Heart left ventricle (tissue), 13 donors: ENCODE measurements around the gene DCAF12L2.

Source experiments
- CTCF ChIP-seq, 12 donors: fragments of 200-600 bp; sonication (generic) in 4 of 12; IDR thresholded peaks; one replicate each; pipeline versions ENCODE4 v1.5.0 to v1.8.0; 2018 to 2022; ENCODE audit warnings: antibody characterized with exemption in 12 of 12, mild to moderate bottlenecking in 5 of 12
- POLR2A ChIP-seq, 2 donors: fragments of 450-650 bp; IDR thresholded peaks; one replicate each; pipeline ENCODE4 v1.6.1; 2017; ENCODE audit warnings: antibody characterized with exemption in 2 of 2, mild to moderate bottlenecking in 2 of 2, moderate library complexity in 2 of 2
- donor health status: ischemic (EF 13 %, LVEDD 7.1; RV severe dilation, severe dysfunction).
- donor health status: DM: no; HTN: yes; CAD: no.
- donor health status: DM: no; HTN: no; CAD: no.
- donor health status: ischemic (EF 25% LVEDD 6.9; RV normal size, moderate dysfunction).
- donor health status: ischemic (EF 25% LVEDD 5.7; RV mildly dilated, moderate dysfunction).
- donor health status: ischemic (EF 35%, LVEDD 5.7; RV mildly dilated, moderate dysfunction).
- donor health status: nonischemic (EF 11% LVEDD 7.7; RV severe dilation, severe dysfunction).
- donor health status: DM: yes; HTN: yes; CAD: no.
- donor health status: PGD.
- donor health status: ischemic (EF 29% LVEDD 5.4; RV normal size, mild dysfunction).
- donor health status: nonischemic (EF 23%, LVEDD 6.1; RV moderate dilation, normal function).

- TF ChIP-seq CTCF (IDR thresholded peaks at IDR 0.05) (no peak), POLR2A (IDR thresholded peaks at IDR 0.05) (no peak)
These were observed 728 bp downstream of the DCAF12L2 start for GRCh38 chrX:126165401-126165720.
